Measurements from ENCODE around the gene ZGRF1.

ZGRF1 gene

GRCh38 chr4:112604589-112604988 is 32.1 kb downstream of the ZGRF1 start:
- ChIA-PET POLR2A (no interaction called here), CTCF (interaction anchor here (0.6 to 10.9 kb wide), 29 partner anchors 10 to 530 kb away, joined by 3 to 244 read pairs (median 3); no protein-coding TSS in a partner anchor)
- peak; percentile 12 for DNase-seq (ENCODE audit: low read depth, low spot score)
- peak; percentile 51 for TF ChIP-seq CTCF (IDR thresholded peaks at IDR 0.05; ENCODE audit: insufficient read depth, low read length, missing control alignments)
- H3K4me3 ChIP-seq (ENCODE audit: low read depth, low read length) = no peak overlapping the region

GRCh38 chr4:112594993-112595392 is 41.7 kb downstream of the ZGRF1 start:
- POLR2A ChIA-PET = no interaction called here
- CTCF ChIA-PET = no interaction called here
- no peak for DNase-seq (ENCODE audit: low read depth, low spot score)
- no peak for TF ChIP-seq CTCF (IDR thresholded peaks at IDR 0.05; ENCODE audit: insufficient read depth, low read length, missing control alignments)
- no peak overlapping the region for H3K4me3 ChIP-seq (ENCODE audit: low read depth, low read length)

- no peak overlapping the region for H3K4me3 ChIP-seq (ENCODE audit: low read depth, low read length)
- ChIA-PET POLR2A (no interaction called here), CTCF (interaction anchor here (0.9 kb wide), 1 partner anchor 10 kb away, joined by 3 read pairs; no protein-coding TSS in a partner anchor)
- DNase-seq (ENCODE audit: low read depth, low spot score) = no peak
- TF ChIP-seq CTCF (IDR thresholded peaks at IDR 0.05; ENCODE audit: insufficient read depth, low read length, missing control alignments) = no peak
Measured at GRCh38 chr4:112593438-112594133, 43.1 kb downstream of the ZGRF1 start.

- no peak for TF ChIP-seq CTCF (IDR thresholded peaks at IDR 0.05; ENCODE audit: insufficient read depth, low read length, missing control alignments)
- DNase-seq (ENCODE audit: low read depth, low spot score) = no peak
- H3K4me3 ChIP-seq (ENCODE audit: low read depth, low read length) = no peak overlapping the region
- ChIA-PET CTCF (interaction anchor here (0.9 kb wide), 1 partner anchor 11 kb away, joined by 3 read pairs; no protein-coding TSS in a partner anchor), POLR2A (no interaction called here)
Measured at GRCh38 chr4:112592717-112593116, 44.0 kb downstream of the ZGRF1 start.

GRCh38 chr4:112591593-112591992 is 45.1 kb downstream of the ZGRF1 start:
- H3K4me3 ChIP-seq (ENCODE audit: low read depth, low read length) = no peak overlapping the region
- ChIA-PET CTCF (no interaction called here), POLR2A (no interaction called here)
- no peak for TF ChIP-seq CTCF (IDR thresholded peaks at IDR 0.05; ENCODE audit: insufficient read depth, low read length, missing control alignments)
- DNase-seq (ENCODE audit: low read depth, low spot score) = no peak

GRCh38 chr4:112589206-112589605 is 47.5 kb downstream of the ZGRF1 start:
- POLR2A ChIA-PET = no interaction called here
- no peak for TF ChIP-seq CTCF (IDR thresholded peaks at IDR 0.05; ENCODE audit: insufficient read depth, low read length, missing control alignments)
- CTCF ChIA-PET = interaction anchor here (1.1 kb wide), 1 partner anchor 15 kb away, joined by 7 read pairs; no protein-coding TSS in a partner anchor
- DNase-seq (ENCODE audit: low read depth, low spot score) = no peak
- no peak overlapping the region for H3K4me3 ChIP-seq (ENCODE audit: low read depth, low read length)
